ENCODE results near the gene HNRNPUL2. TPM values are rescaled to one million over a fixed set of nuclear protein-coding genes. Genes with fewer than 3 reads are reported as not detected.
"Not testable (repeated sequence)": the region's sequence is repeated elsewhere in the genome, so short reads cannot be mapped to it uniquely, and the experiment has no call there.

The HNRNPUL2 gene
- total and polyA plus RNA-seq, 2 donors (not counting 1 experiment from before 2014, with no cell fraction given): 14.6 to 70.4 TPM

- no peaks in the 10 kb centered on the region for H3K9me3 ChIP-seq (ENCODE audit: control extremely low read depth in 1 of 3, control insufficient read depth in 2 of 3, insufficient read depth in 1 of 3, low read length in 2 of 3)
- H3K4me3 Mint-ChIP-seq: peak overlapping the region; percentile 16
- H3K27me3 ChIP-seq (replicated peaks in 1 of 4; ENCODE audit: control extremely low read depth in 1 of 4, control insufficient read depth in 3 of 4, insufficient read depth in 4 of 4, low read length in 3 of 4): no peaks in the 10 kb centered on the region
- DNase-seq: no peak
- H3K4me1 ChIP-seq (ENCODE audit: control insufficient read depth in 2 of 2, insufficient read depth in 2 of 2, low read length in 2 of 2): peaks cover 7 to 21% of the 10 kb centered on the region in 2 donors
- TF ChIP-seq CTCF (IDR thresholded peaks at IDR 0.05) (no peak), EZH2 (IDR thresholded peaks at IDR 0.05; ENCODE audit: borderline replicate concordance, insufficient read depth, low read depth, low read length, poor library complexity, severe bottlenecking) (no peak)
- peaks cover 30% of the 10 kb centered on the region for H3K4me1 Mint-ChIP-seq
- intact Hi-C loops (cut with micrococcal nuclease): no loop called here
- no peak overlapping the region for H3K9ac ChIP-seq (ENCODE audit: low read length)
- H4K20me1 ChIP-seq (ENCODE audit: control insufficient read depth, insufficient read depth, low read length, poor library complexity, severe bottlenecking): peaks cover 6% of the 10 kb centered on the region
- H2AFZ ChIP-seq (ENCODE audit: insufficient read depth, low read depth, low read length, poor library complexity, severe bottlenecking): no peak overlapping the region
- H3K4me2 ChIP-seq (replicated peaks; ENCODE audit: low read depth, low read length, poor library complexity, severe bottlenecking): peak overlapping the region; percentile 96
- ATAC-seq (ENCODE audit: low read depth): no peak
- peaks cover 40% of the 10 kb centered on the region for H3K79me2 ChIP-seq (ENCODE audit: control insufficient read depth, insufficient read depth, low read length)
- H3K9me3 Mint-ChIP-seq (ENCODE audit: insufficient read depth): no peaks in the 10 kb centered on the region
- H3K27ac Mint-ChIP-seq: no peak overlapping the region
- CTCF ChIA-PET: interaction anchor here (0.6 to 2.6 kb wide), 3 partner anchors 9 to 34 kb away, joined by 3 to 32 read pairs (median 4); partner anchors contain the start of gene TMEM179B
- POLR2A ChIA-PET: interaction anchor here (0.6 to 3.9 kb wide), 6 partner anchors 9 to 159 kb away, joined by 8 to 75 read pairs (median 16); partner anchors contain the start of genes HNRNPUL2, LBHD1, POLR2G and TAF6L
- no peak overlapping the region for H3K27ac ChIP-seq (ENCODE audit: low read length in 2 of 2)
- no peaks in the 10 kb centered on the region for H3K27me3 Mint-ChIP-seq
- peaks cover 0 to 19% of the 10 kb centered on the region in 2 experiments for H3K36me3 ChIP-seq (replicated peaks in 1 of 2; ENCODE audit: control extremely low read depth in 1 of 2, control insufficient read depth in 1 of 2, extremely low read depth in 1 of 2, insufficient read depth in 2 of 2, low read length in 1 of 2)
- 97% methylated on average over 14 of the region's 14 CpGs for WGBS (ENCODE audit: insufficient coverage)
- H3K4me3 ChIP-seq (ENCODE audit: control extremely low read depth in 1 of 5, extremely low read depth in 1 of 5, insufficient read depth in 1 of 5, low read depth in 2 of 5, low read length in 4 of 5): no peak overlapping the region
Observed at GRCh38 chr11:62752177-62752785, 25.0 kb upstream of the HNRNPUL2 start.

GRCh38 chr11:62749931-62750330 is 22.7 kb upstream of the HNRNPUL2 start:
- H3K27me3 ChIP-seq (replicated peaks in 1 of 4; ENCODE audit: control extremely low read depth in 1 of 4, control insufficient read depth in 3 of 4, insufficient read depth in 4 of 4, low read length in 3 of 4); H3K4me3 ChIP-seq (ENCODE audit: control extremely low read depth in 1 of 5, extremely low read depth in 1 of 5, insufficient read depth in 1 of 5, low read depth in 2 of 5, low read length in 4 of 5); H3K9ac ChIP-seq (ENCODE audit: low read length); H3K27ac ChIP-seq (ENCODE audit: low read length in 2 of 2); H3K27me3 Mint-ChIP-seq; DNase-seq; H3K9me3 Mint-ChIP-seq (ENCODE audit: insufficient read depth); intact Hi-C loops (cut with micrococcal nuclease); H3K9me3 ChIP-seq (ENCODE audit: control extremely low read depth in 1 of 3, control insufficient read depth in 2 of 3, insufficient read depth in 1 of 3, low read length in 2 of 3); H4K20me1 ChIP-seq (ENCODE audit: control insufficient read depth, insufficient read depth, low read length, poor library complexity, severe bottlenecking); POLR2A ChIA-PET; H3K4me2 ChIP-seq (replicated peaks; ENCODE audit: low read depth, low read length, poor library complexity, severe bottlenecking); ATAC-seq (ENCODE audit: low read depth); H3K4me3 Mint-ChIP-seq; H3K27ac Mint-ChIP-seq; H2AFZ ChIP-seq (ENCODE audit: insufficient read depth, low read depth, low read length, poor library complexity, severe bottlenecking): not testable (repeated sequence)
- peaks cover 0 to 19% of the 10 kb centered on the region in 2 experiments for H3K36me3 ChIP-seq (replicated peaks in 1 of 2; ENCODE audit: control extremely low read depth in 1 of 2, control insufficient read depth in 1 of 2, extremely low read depth in 1 of 2, insufficient read depth in 2 of 2, low read length in 1 of 2)
- CTCF ChIA-PET: interaction anchor here (1.5 to 1.6 kb wide), 2 partner anchors 15 to 37 kb away, joined by 3 read pairs; partner anchors contain the start of gene TMEM179B
- peaks cover 40% of the 10 kb centered on the region for H3K79me2 ChIP-seq (ENCODE audit: control insufficient read depth, insufficient read depth, low read length)
- peaks cover 28% of the 10 kb centered on the region for H3K4me1 Mint-ChIP-seq
- H3K4me1 ChIP-seq (ENCODE audit: control insufficient read depth in 2 of 2, insufficient read depth in 2 of 2, low read length in 2 of 2): peaks cover 7 to 21% of the 10 kb centered on the region in 2 donors
- WGBS (ENCODE audit: insufficient coverage): 100% methylated on average over 1 of the region's 5 CpGs

Data from B cell (primary cell).